Measurements from ENCODE around the gene TP53AIP1. TPM values are rescaled to one million over a fixed set of nuclear protein-coding genes. Genes with fewer than 3 reads are reported as not detected.

TP53AIP1 gene
- total and polyA plus RNA-seq, 10 of the 15 experiments (the other 5 are each of a cell fraction or from before 2014, with no cell fraction given) = 0.01 TPM; not detected in 9

- SMC1A ChIA-PET (ENCODE audit: uncharacterized antibody, unreplicated experiment) = no interaction called here
- POLR2A ChIA-PET = interaction anchor here (0.7 kb wide), 1 partner anchor 769 kb away, joined by 5 read pairs; no protein-coding TSS in a partner anchor
- DNase-seq (ENCODE audit: low read depth, low spot score) (no peak), ATAC-seq (no peak), FAIRE-seq (no peak)
- Histone ChIP-seq H3K9ac (ENCODE audit: control insufficient read depth, insufficient read depth, low read length) (no peak overlapping the region), H3K4me2 (ENCODE audit: control insufficient read depth, insufficient read depth) (no peak overlapping the region), H3K4me3 (no peak overlapping the region), H4K20me1 (ENCODE audit: control insufficient read depth, insufficient read depth) (no peaks in the 10 kb centered on the region), H3K9me3 (replicated peaks; ENCODE audit: control insufficient read depth, insufficient read depth, low read length) (no peaks in the 10 kb centered on the region), H3K27me3 (replicated peaks in 1 of 2; ENCODE audit: control insufficient read depth in 2 of 2, insufficient read depth in 2 of 2, low read length in 1 of 2) (no peaks in the 10 kb centered on the region), H3K79me2 (ENCODE audit: control insufficient read depth, insufficient read depth, low read length) (no peaks in the 10 kb centered on the region), H3K36me3 (ENCODE audit: control insufficient read depth in 2 of 2, insufficient read depth in 2 of 2, low read length in 1 of 2) (no peaks in the 10 kb centered on the region), H3K4me1 (ENCODE audit: control insufficient read depth, insufficient read depth, low read length) (peaks cover 5% of the 10 kb centered on the region), H2AFZ (ENCODE audit: control insufficient read depth, low read depth, low read length) (no peak overlapping the region), H3K27ac (ENCODE audit: control insufficient read depth, insufficient read depth) (no peak overlapping the region)
- BruUV-seq (replicated peaks) = no TSS peak
- WGBS (ENCODE audit: insufficient coverage, insufficient replicate concordance, low lambda C conversion rate, missing lambda C conversion rate) = 20% methylated on average over 3 of the region's 3 CpGs
- CTCF ChIA-PET = interaction anchor here (1.0 to 2.1 kb wide), 3 partner anchors 14 to 31 kb away, joined by 3 to 6 read pairs (median 4); no protein-coding TSS in a partner anchor
- TF ChIP-seq SIN3A (IDR thresholded peaks at IDR 0.05; ENCODE audit: low read depth, low read length) (no peak), WRNIP1 (IDR thresholded peaks at IDR 0.05; ENCODE audit: borderline replicate concordance, low read depth, low read length) (no peak), ZNF207 (IDR thresholded peaks at IDR 0.05; ENCODE audit: borderline replicate concordance) (no peak), LARP7 (IDR thresholded peaks at IDR 0.05) (no peak), ZSCAN29 (IDR thresholded peaks at IDR 0.05) (no peak), IKZF2 (IDR thresholded peaks at IDR 0.05) (no peak), SMC3 (IDR thresholded peaks at IDR 0.05; ENCODE audit: borderline replicate concordance, low read length) (no peak), HDGF (IDR thresholded peaks at IDR 0.05) (no peak), CBX3 (IDR thresholded peaks at IDR 0.05; ENCODE audit: borderline replicate concordance, low read depth) (no peak), FOXK2 (IDR thresholded peaks at IDR 0.05) (no peak), SUZ12 (IDR thresholded peaks at IDR 0.05; ENCODE audit: unreplicated experiment) (no peak)
- RAD21 ChIA-PET (ENCODE audit: unreplicated experiment) = interaction anchor here (1.0 kb wide), 1 partner anchor 30 kb away, joined by 3 read pairs; no protein-coding TSS in a partner anchor
- intact Hi-C loops (cut with micrococcal nuclease; ENCODE audit: unreplicated experiment) (no loop called here), in situ Hi-C loops (cut with MboI) (no loop called here)
Measured at GRCh38 chr11:128926000-128926399, 16.7 kb downstream of the TP53AIP1 start.

Data from GM12878 (cell line).